Measurements from ENCODE around the gene KLF15.

KLF15 gene

GRCh38 chr3:126389112-126389793 is 32.0 kb upstream of the KLF15 start:
- peak in 3 of 6 experiments; percentile 4 to 16 (median 5) for DNase-seq

GRCh38 chr3:126381966-126382365 is 24.8 kb upstream of the KLF15 start:
- no peak for DNase-seq

GRCh38 chr3:126380011-126380768 is 23.0 kb upstream of the KLF15 start:
- no peak for DNase-seq

- no peak for DNase-seq
These were observed 21.1 kb upstream of the KLF15 start for GRCh38 chr3:126378341-126378751.

GRCh38 chr3:126377211-126377610 is 20.0 kb upstream of the KLF15 start:
- no peak for DNase-seq

- DNase-seq = no peak
These were observed 19.2 kb upstream of the KLF15 start for GRCh38 chr3:126376444-126376843.

- DNase-seq = no peak
These were observed 18.7 kb upstream of the KLF15 start for GRCh38 chr3:126375835-126376331.

- no peak for DNase-seq
These were observed 16.7 kb upstream of the KLF15 start for GRCh38 chr3:126373682-126374601.

- DNase-seq = no peak
These were observed 16.0 kb upstream of the KLF15 start for GRCh38 chr3:126373146-126373613.

- no peak for DNase-seq
These were observed 15.4 kb upstream of the KLF15 start for GRCh38 chr3:126372413-126373145.

- no peak for DNase-seq
These were observed 14.0 kb upstream of the KLF15 start for GRCh38 chr3:126371096-126371705.

- no peak for DNase-seq
These were observed 13.4 kb upstream of the KLF15 start for GRCh38 chr3:126370606-126371005.

- no peak for DNase-seq
These were observed 12.8 kb upstream of the KLF15 start for GRCh38 chr3:126370055-126370454.

- no peak for DNase-seq
These were observed 12.3 kb upstream of the KLF15 start for GRCh38 chr3:126369490-126369889.

GRCh38 chr3:126367316-126367805 is 10.2 kb upstream of the KLF15 start:
- DNase-seq = no peak

GRCh38 chr3:126365351-126366277 is 8.4 kb upstream of the KLF15 start:
- DNase-seq = no peak

GRCh38 chr3:126364731-126365301 is 7.6 kb upstream of the KLF15 start:
- DNase-seq = no peak

- no peak for DNase-seq
These were observed 7.0 kb upstream of the KLF15 start for GRCh38 chr3:126364130-126364695.

GRCh38 chr3:126361211-126361610 is 4.0 kb upstream of the KLF15 start:
- no peak for DNase-seq

GRCh38 chr3:126360714-126361060 is 3.5 kb upstream of the KLF15 start:
- no peak for DNase-seq

Data from stimulated activated naive CD4-positive, alpha-beta T cell (primary cell).